Lung (tissue), 12 donors: ENCODE data around the gene KCNH3. TPM values are rescaled to one million over a fixed set of nuclear protein-coding genes. Genes with fewer than 3 reads are reported as not detected.

Experiments used
- ATAC-seq: fragments of 200-7000 bp; cut with Tn5 transposase; one replicate; pipeline ENCODE4 v1.9.1; 2020; ENCODE audit warnings: moderate number of reproducible peaks; ENCODE audit not compliant: insufficient read depth, low FRiP score
- DNase-seq, 3 donors: peaks; one replicate each; pipeline ENCODE4 v3.0.0-alpha.2; 2013 to 2017
- H3K27ac ChIP-seq, 2 donors: one replicate each; pipeline ENCODE4 v1.5.1; 2013; ENCODE audit warnings: mild to moderate bottlenecking in 2 of 2, moderate library complexity in 2 of 2, control low read depth in 1 of 2, inconsistent platforms in 1 of 2, low read depth in 1 of 2, low read length in 1 of 2
- H3K27me3 ChIP-seq, 3 donors: one replicate each; pipeline ENCODE4 v1.5.1; 2013; ENCODE audit warnings: low read length in 2 of 3; ENCODE audit not compliant: control insufficient read depth in 3 of 3, insufficient read depth in 3 of 3
- H3K36me3 ChIP-seq, 4 donors: one replicate each; pipeline ENCODE4 v1.5.1; 2013; ENCODE audit warnings: low read length in 4 of 4, mild to moderate bottlenecking in 1 of 4, moderate library complexity in 1 of 4; ENCODE audit not compliant: control insufficient read depth in 4 of 4, insufficient read depth in 4 of 4
- H3K4me1 ChIP-seq, 5 donors: one replicate each; pipeline ENCODE4 v1.5.1; 2013; ENCODE audit warnings: low read length in 5 of 5, mild to moderate bottlenecking in 2 of 5, moderate library complexity in 1 of 5; ENCODE audit not compliant: control insufficient read depth in 5 of 5, insufficient read depth in 5 of 5
- H3K4me3 ChIP-seq: one replicate; pipeline ENCODE4 v1.5.1; 2013; ENCODE audit warnings: mild to moderate bottlenecking, control low read depth, moderate library complexity
- H3K9ac ChIP-seq, 2 donors: one replicate each; pipeline ENCODE4 v1.5.1; 2013; ENCODE audit warnings: low read length in 2 of 2, control low read depth in 1 of 2; ENCODE audit not compliant: insufficient read depth in 1 of 2
- H3K9me3 ChIP-seq, 4 donors: one replicate each; pipeline ENCODE4 v1.5.1; 2013; ENCODE audit warnings: low read length in 3 of 4, mild to moderate bottlenecking in 1 of 4, moderate library complexity in 1 of 4; ENCODE audit not compliant: control insufficient read depth in 4 of 4, insufficient read depth in 3 of 4
- CTCF ChIP-seq: IDR thresholded peaks from 2 replicates; pipeline ENCODE4 v1.5.1; 2012; ENCODE audit warnings: mild to moderate bottlenecking; ENCODE audit errors: control extremely low read depth, extremely low read depth
- WGBS, 2 donors: extraction: QIAGEN DNeasy Blood & Tissue Kit; methylation state at CpG; one replicate each; pipeline ENCODE4 v1.1.7; 2013; 5-methylcytosine and 5-hydroxymethylcytosine counted together
- polyA plus RNA-seq, 2 donors: library from polyadenylated mRNA; stranded (reverse); fragments of 200-250 nt; gene quantifications; one replicate each; pipeline ENCODE4 v1.2.1, GENCODE V29; 2013
- total RNA-seq, 2 donors: library from RNA; depleted of rRNA in 1 of 2; stranded (reverse); fragments of >200 nt in 1 of 2; gene quantifications; one replicate each; pipeline ENCODE4 v1.2.1, GENCODE V29; 2014 to 2021
- donor health status: control.
- donor health status: control.
- donor health status: Bipolar disorder and iron deficiency.
- donor health status: healthy.
- donor health status: DM: yes; HTN: yes; CAD: no.

The KCNH3 gene
- total and polyA plus RNA-seq, 4 donors: 1.1 to 7.1 (median 1.6) TPM

- ATAC-seq (peak; percentile 94), DNase-seq (peak; percentile 91 to 96 (median 96))
- Histone ChIP-seq H3K4me1 (peaks cover 0 to 18% (median 9%) of the 10 kb centered on the region in 5 donors), H3K27ac (peak within 1 kb of the TSS; percentile 91 to 92), H3K4me3 (peak within 1 kb of the TSS; percentile 61), H3K27me3 (no peaks in the 10 kb centered on the region), H3K36me3 (peaks cover 1 to 24% (median 14%) of the 10 kb centered on the region in 4 donors), H3K9ac (peak within 1 kb of the TSS; percentile 83 to 96), H3K9me3 (no peaks in the 10 kb centered on the region)
- 0% methylated on average over 54 of the region's 54 CpGs for WGBS, 2 donors
- TF ChIP-seq CTCF: no peak
Observed at GRCh38 chr12:49567611-49568441, 29.0 kb downstream of the KCNH3 start, which contains the start of gene MCRS1. Gene MCRS1, minus strand, starts transcription at chr12:49568142. Its CDS starts 1,411 bp downstream, at chr12:49566731.

- no peak for TF ChIP-seq CTCF
- ATAC-seq: no peak
- Histone ChIP-seq H3K27ac (peak overlapping the region in 1 of 2 donors; percentile 91), H3K36me3 (peaks cover 0 to 16% (median 12%) of the 10 kb centered on the region in 4 donors), H3K9ac (peak overlapping the region; percentile 49 to 96), H3K4me3 (peak overlapping the region; percentile 61), H3K4me1 (peaks cover 0 to 18% (median 9%) of the 10 kb centered on the region in 5 donors), H3K9me3 (no peaks in the 10 kb centered on the region), H3K27me3 (no peaks in the 10 kb centered on the region)
- WGBS, 2 donors: 1 to 3% methylated on average over 19 of the region's 19 CpGs
- no peak for DNase-seq
Observed at GRCh38 chr12:49568442-49569162, 29.8 kb downstream of the KCNH3 start.

- no peak for ATAC-seq
Observed at GRCh38 chr12:49577589-49578315, 38.9 kb downstream of the KCNH3 start.

More at GRCh38 chr12:49577589-49578315, 38.9 kb downstream of the KCNH3 start:
- TF ChIP-seq CTCF: no peak
- Histone ChIP-seq H3K4me3 (no peak overlapping the region), H3K9ac (no peak overlapping the region), H3K9me3 (no peaks in the 10 kb centered on the region), H3K27me3 (no peaks in the 10 kb centered on the region), H3K27ac (no peak overlapping the region), H3K4me1 (peaks cover 0 to 14% (median 9%) of the 10 kb centered on the region in 5 donors), H3K36me3 (peaks cover 0 to 7% (median 3%) of the 10 kb centered on the region in 4 donors)
- no peak for DNase-seq
- 75 to 84% methylated on average over 9 of the region's 9 CpGs for WGBS, 2 donors
